HepG2 (cell line): ENCODE results near the gene OR9A2. TPM values are rescaled to one million over a fixed set of nuclear protein-coding genes. Genes with fewer than 3 reads are reported as not detected.
A peak's percentile ranks its signal among the peaks of the same experiment; 100 is the strongest.

ENCODE experiments used
- ARID5B ChIP-seq: IDR thresholded peaks from 2 replicates; pipeline ENCODE4 v1.4.0; 2020; ENCODE audit warnings: mild to moderate bottlenecking, missing genetic modification reagents
- CBFB ChIP-seq: sonication (generic); formaldehyde crosslinking; IDR thresholded peaks from 2 replicates; pipeline ENCODE4 v1.4.0; 2020; ENCODE audit warnings: missing genetic modification reagents
- FOXA3 ChIP-seq: IDR thresholded peaks from 2 replicates; pipeline ENCODE4 v1.6.1; 2016; ENCODE audit warnings: missing genetic modification reagents, missing compliant biosample characterization
- HES4 ChIP-seq: sonication (generic); formaldehyde crosslinking; IDR thresholded peaks from 2 replicates; pipeline ENCODE4 v1.9.0; 2021; ENCODE audit warnings: mild to moderate bottlenecking, missing genetic modification reagents, borderline replicate concordance
- KAT2B ChIP-seq: fragments of 150-350 bp; IDR thresholded peaks from 2 replicates; pipeline ENCODE4 v1.6.1; 2014; ENCODE audit warnings: low read depth, low read length, borderline replicate concordance
- NR2F1 ChIP-seq, 2 experiments: fragments of 450-650 bp in 1 of 2; formaldehyde crosslinking in 1 of 2; IDR thresholded peaks; 2 replicates each; pipeline versions ENCODE4 v1.5.0 to v1.6.1; 2016 to 2020; ENCODE audit warnings: mild to moderate bottlenecking in 1 of 2, missing compliant biosample characterization in 1 of 2, missing genetic modification reagents in 1 of 2, moderate library complexity in 1 of 2
- NR2F6 ChIP-seq, 2 experiments: IDR thresholded peaks; 2 replicates each; pipeline ENCODE4 v1.6.1; 2016; ENCODE audit warnings: antibody characterized with exemption in 1 of 2, mild to moderate bottlenecking in 1 of 2
- REL ChIP-seq: sonication (generic); formaldehyde crosslinking; conservative IDR thresholded peaks from 2 replicates; pipeline ENCODE4 v1.8.0; 2022; ENCODE audit warnings: mild to moderate bottlenecking, missing genetic modification reagents, moderate library complexity
- SMARCC2 ChIP-seq: fragments of 450-650 bp; IDR thresholded peaks from 2 replicates; pipeline ENCODE4 v1.6.1; 2017; ENCODE audit warnings: antibody characterized with exemption, mild to moderate bottlenecking
- SOX13 ChIP-seq, 3 experiments: fragments of 450-650 bp in 1 of 3; sonication (generic) in 1 of 3; formaldehyde crosslinking in 1 of 3; IDR thresholded peaks in 2 of 3; conservative IDR thresholded peaks in 1 of 3; 2 replicates each; pipeline versions ENCODE4 v1.5.0 to v1.6.1; 2016 to 2020; ENCODE audit warnings: antibody characterized with exemption in 1 of 3, mild to moderate bottlenecking in 1 of 3, missing compliant biosample characterization in 1 of 3, missing genetic modification reagents in 1 of 3, moderate library complexity in 1 of 3
- ZNF264 ChIP-seq: sonication (generic); formaldehyde crosslinking; IDR thresholded peaks from 2 replicates; pipeline ENCODE4 v1.4.0; 2020; ENCODE audit warnings: missing genetic modification reagents
- ZNF331 ChIP-seq: sonication (generic); formaldehyde crosslinking; IDR thresholded peaks from 2 replicates; pipeline ENCODE4 v1.4.0; 2020; ENCODE audit warnings: missing genetic modification reagents
- polyA plus RNA-seq, 8 experiments: library from polyadenylated mRNA; depleted of rRNA in 3 of 8; stranded (reverse) in 7 of 8; unstranded in 1 of 8; fragments of >200 nt; fragmentation: Illumina TruSeq in 4 of 8; extraction: Trizol in 4 of 8; gene quantifications; 2 replicates each; pipeline versions ENCODE4 v1.2.1 to v1.2.3, GENCODE V29; 2011 to 2016; ENCODE audit warnings: low read depth in 4 of 8, missing spikeins in 1 of 8, mixed read lengths in 1 of 8; ENCODE audit not compliant: insufficient read depth in 1 of 8
- total RNA-seq, 5 experiments: library from RNA; depleted of rRNA; stranded (reverse); fragments of >200 nt; fragmentation: Illumina TruSeq; extraction: Trizol; gene quantifications; 2 replicates each; pipeline ENCODE4 v1.2.3, GENCODE V29; 2016; ENCODE audit warnings: low read depth in 1 of 5
- TF ChIP-seq, protein P1 (sequence below), 2 experiments: sonication (generic) in 1 of 2; formaldehyde crosslinking in 1 of 2; IDR thresholded peaks; 2 replicates each; pipeline versions ENCODE4 v1.5.1 to v1.6.1; 2011 to 2020; ENCODE audit warnings: borderline replicate concordance in 1 of 2, low read depth in 1 of 2, low read length in 1 of 2, mild to moderate bottlenecking in 1 of 2, missing genetic modification reagents in 1 of 2, moderate library complexity in 1 of 2
- TF ChIP-seq, protein P2 (sequence below): sonication (generic); formaldehyde crosslinking; IDR thresholded peaks from 2 replicates; pipeline ENCODE4 v1.4.0; 2020; ENCODE audit warnings: missing genetic modification reagents

OR9A2 gene
- total and polyA plus RNA-seq, 2 of the 13 experiments (the other 11 are each of a cell fraction or from before 2014, with no cell fraction given) = not detected

- TF ChIP-seq, protein P1, sequence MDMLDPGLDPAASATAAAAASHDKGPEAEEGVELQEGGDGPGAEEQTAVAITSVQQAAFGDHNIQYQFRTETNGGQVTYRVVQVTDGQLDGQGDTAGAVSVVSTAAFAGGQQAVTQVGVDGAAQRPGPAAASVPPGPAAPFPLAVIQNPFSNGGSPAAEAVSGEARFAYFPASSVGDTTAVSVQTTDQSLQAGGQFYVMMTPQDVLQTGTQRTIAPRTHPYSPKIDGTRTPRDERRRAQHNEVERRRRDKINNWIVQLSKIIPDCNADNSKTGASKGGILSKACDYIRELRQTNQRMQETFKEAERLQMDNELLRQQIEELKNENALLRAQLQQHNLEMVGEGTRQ (IDR thresholded peaks at IDR 0.05; ENCODE audit: low read depth, low read length) = no peak
- TF ChIP-seq, protein P1 (CRISPR knock-in tag; IDR thresholded peaks at IDR 0.05; ENCODE audit: borderline replicate concordance) = 0 out of 2 replicates have a peak, but pooled peaks have one; percentile 20
- TF ChIP-seq HES4 (CRISPR knock-in tag) = no peak
- peak; percentile 77 for TF ChIP-seq ARID5B (CRISPR knock-in tag)
- 0 out of 2 replicates have a peak, but pooled peaks have one; percentile 37 for TF ChIP-seq ZNF264 (CRISPR knock-in tag)
- TF ChIP-seq, protein P2, sequence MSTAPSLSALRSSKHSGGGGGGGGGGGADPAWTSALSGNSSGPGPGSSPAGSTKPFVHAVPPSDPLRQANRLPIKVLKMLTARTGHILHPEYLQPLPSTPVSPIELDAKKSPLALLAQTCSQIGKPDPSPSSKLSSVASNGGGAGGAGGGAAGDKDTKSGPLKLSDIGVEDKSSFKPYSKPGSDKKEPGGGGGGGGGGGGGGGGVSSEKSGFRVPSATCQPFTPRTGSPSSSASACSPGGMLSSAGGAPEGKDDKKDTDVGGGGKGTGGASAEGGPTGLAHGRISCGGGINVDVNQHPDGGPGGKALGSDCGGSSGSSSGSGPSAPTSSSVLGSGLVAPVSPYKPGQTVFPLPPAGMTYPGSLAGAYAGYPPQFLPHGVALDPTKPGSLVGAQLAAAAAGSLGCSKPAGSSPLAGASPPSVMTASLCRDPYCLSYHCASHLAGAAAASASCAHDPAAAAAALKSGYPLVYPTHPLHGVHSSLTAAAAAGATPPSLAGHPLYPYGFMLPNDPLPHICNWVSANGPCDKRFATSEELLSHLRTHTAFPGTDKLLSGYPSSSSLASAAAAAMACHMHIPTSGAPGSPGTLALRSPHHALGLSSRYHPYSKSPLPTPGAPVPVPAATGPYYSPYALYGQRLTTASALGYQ (CRISPR knock-in tag) = peak; percentile 91
- peak; percentile 79 for TF ChIP-seq ZNF331 (CRISPR knock-in tag)
- TF ChIP-seq KAT2B = no peak
- peak; percentile 68 to 92 for TF ChIP-seq NR2F1 (CRISPR knock-in tag; IDR thresholded peaks at IDR 0.05)
- TF ChIP-seq SOX13 (IDR thresholded peaks at IDR 0.05) = no peak
- peak in 1 of 2 experiments; percentile 75; a peak in 2 of 4 replicates for TF ChIP-seq SOX13 (CRISPR knock-in tag; conservative IDR thresholded peaks at IDR 0.05 in 1 of 2, IDR thresholded peaks at IDR 0.05 in 1 of 2)
- no peak for TF ChIP-seq REL (CRISPR knock-in tag)
- peak; percentile 99 for TF ChIP-seq CBFB (CRISPR knock-in tag)
- no peak for TF ChIP-seq SMARCC2
- TF ChIP-seq NR2F6 (IDR thresholded peaks at IDR 0.05) = peak; percentile 95
- peak; percentile 80 for TF ChIP-seq NR2F6 (CRISPR knock-in tag; IDR thresholded peaks at IDR 0.05)
- peak; percentile 65 for TF ChIP-seq FOXA3 (CRISPR knock-in tag)
Measured at GRCh38 chr7:143042790-143043271, 15.9 kb upstream of the OR9A2 start (continued).
